Measurements from ENCODE around the gene DENND4C.

DNA sequence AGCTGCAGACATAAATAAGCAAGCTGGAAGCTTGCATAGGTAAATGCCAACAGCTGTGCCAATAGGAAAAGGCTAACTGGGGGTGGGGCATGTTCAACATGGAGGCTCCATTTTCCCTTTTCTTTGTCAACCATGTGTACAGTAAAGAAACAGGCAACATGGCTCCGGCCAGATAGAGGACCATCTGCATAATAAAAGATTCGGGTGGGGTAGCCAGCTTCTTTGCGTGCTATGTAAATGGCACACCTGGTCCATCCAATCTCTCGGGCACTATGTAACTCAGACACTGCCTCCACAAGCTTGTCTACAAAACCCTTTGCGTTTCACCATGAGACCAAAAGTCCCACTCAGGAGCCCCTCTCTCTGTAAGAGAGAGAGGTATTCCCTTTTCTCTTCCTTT is 41.7 kb upstream of the DENND4C start:
- TF ChIP-seq, protein P1, sequence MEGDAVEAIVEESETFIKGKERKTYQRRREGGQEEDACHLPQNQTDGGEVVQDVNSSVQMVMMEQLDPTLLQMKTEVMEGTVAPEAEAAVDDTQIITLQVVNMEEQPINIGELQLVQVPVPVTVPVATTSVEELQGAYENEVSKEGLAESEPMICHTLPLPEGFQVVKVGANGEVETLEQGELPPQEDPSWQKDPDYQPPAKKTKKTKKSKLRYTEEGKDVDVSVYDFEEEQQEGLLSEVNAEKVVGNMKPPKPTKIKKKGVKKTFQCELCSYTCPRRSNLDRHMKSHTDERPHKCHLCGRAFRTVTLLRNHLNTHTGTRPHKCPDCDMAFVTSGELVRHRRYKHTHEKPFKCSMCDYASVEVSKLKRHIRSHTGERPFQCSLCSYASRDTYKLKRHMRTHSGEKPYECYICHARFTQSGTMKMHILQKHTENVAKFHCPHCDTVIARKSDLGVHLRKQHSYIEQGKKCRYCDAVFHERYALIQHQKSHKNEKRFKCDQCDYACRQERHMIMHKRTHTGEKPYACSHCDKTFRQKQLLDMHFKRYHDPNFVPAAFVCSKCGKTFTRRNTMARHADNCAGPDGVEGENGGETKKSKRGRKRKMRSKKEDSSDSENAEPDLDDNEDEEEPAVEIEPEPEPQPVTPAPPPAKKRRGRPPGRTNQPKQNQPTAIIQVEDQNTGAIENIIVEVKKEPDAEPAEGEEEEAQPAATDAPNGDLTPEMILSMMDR (conservative IDR thresholded peaks at IDR 0.05 in 1 of 2, IDR thresholded peaks at IDR 0.05 in 1 of 2; ENCODE audit: low read depth in 1 of 2, low read length in 2 of 2) = no peak
- no peak for TF ChIP-seq EZH2 (IDR thresholded peaks at IDR 0.05; ENCODE audit: low read length, missing control alignments)

All from fibroblast of lung (primary cell).